ENCODE measurements around the gene EVX1.

Gene EVX1

GRCh38 chr7:27235387-27236311 is 7.0 kb upstream of the EVX1 start:
- no peak for DNase-seq

GRCh38 chr7:27237735-27238334 is 4.8 kb upstream of the EVX1 start:
- DNase-seq: no peak

GRCh38 chr7:27238979-27239386 is 3.6 kb upstream of the EVX1 start:
- DNase-seq: no peak

- DNase-seq: no peak
Observed at GRCh38 chr7:27239387-27240014, 3.1 kb upstream of the EVX1 start.

- no peak for DNase-seq
Observed at GRCh38 chr7:27240015-27240731, 2.4 kb upstream of the EVX1 start.

- no peak for DNase-seq
Observed at GRCh38 chr7:27241189-27242056, 1.2 kb upstream of the EVX1 start.

GRCh38 chr7:27242154-27242553 is 448 bp upstream of the EVX1 start:
- DNase-seq: no peak

- no peak for DNase-seq
Observed at GRCh38 chr7:27243340-27244163, 950 bp downstream of the EVX1 start.

- DNase-seq: no peak
Observed at GRCh38 chr7:27244488-27245123, 2.0 kb downstream of the EVX1 start.

GRCh38 chr7:27245124-27245797 is 2.7 kb downstream of the EVX1 start:
- no peak for DNase-seq

- DNase-seq: no peak
Observed at GRCh38 chr7:27245798-27246691, 3.4 kb downstream of the EVX1 start.

- DNase-seq: no peak
Observed at GRCh38 chr7:27247000-27247399, 4.4 kb downstream of the EVX1 start.

GRCh38 chr7:27247452-27248426 is 5.1 kb downstream of the EVX1 start:
- DNase-seq: no peak

- DNase-seq: no peak
Observed at GRCh38 chr7:27248427-27248806, 5.8 kb downstream of the EVX1 start.

GRCh38 chr7:27248911-27249723 is 6.5 kb downstream of the EVX1 start:
- no peak for DNase-seq

GRCh38 chr7:27249724-27250556 is 7.3 kb downstream of the EVX1 start:
- no peak for DNase-seq
